ENCODE measurements around the gene RETREG2.

Gene RETREG2

DNA sequence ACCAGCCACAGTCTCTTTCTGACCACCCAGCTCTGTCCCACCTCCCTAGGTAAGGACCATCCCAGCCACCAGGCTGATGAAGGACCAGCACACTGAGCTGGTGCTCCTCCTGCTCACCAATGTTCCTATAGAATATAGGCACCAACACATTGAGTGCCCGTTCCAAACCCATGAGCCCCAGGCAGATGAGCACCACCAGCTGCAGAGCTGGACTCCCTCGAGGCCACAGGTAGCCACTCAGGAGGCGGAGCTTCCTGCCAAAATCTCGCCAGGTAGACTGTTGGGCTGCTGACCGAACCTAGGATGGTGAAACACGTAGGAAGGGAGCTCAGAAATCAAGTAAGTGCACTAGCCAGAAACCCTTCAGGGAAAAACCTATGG, 38.5 kb downstream of the RETREG2 start:
- no peak for DNase-seq

GRCh38 chr2:219218217-219218731, 40.2 kb downstream of the RETREG2 start:
- no peak for DNase-seq

DNA sequence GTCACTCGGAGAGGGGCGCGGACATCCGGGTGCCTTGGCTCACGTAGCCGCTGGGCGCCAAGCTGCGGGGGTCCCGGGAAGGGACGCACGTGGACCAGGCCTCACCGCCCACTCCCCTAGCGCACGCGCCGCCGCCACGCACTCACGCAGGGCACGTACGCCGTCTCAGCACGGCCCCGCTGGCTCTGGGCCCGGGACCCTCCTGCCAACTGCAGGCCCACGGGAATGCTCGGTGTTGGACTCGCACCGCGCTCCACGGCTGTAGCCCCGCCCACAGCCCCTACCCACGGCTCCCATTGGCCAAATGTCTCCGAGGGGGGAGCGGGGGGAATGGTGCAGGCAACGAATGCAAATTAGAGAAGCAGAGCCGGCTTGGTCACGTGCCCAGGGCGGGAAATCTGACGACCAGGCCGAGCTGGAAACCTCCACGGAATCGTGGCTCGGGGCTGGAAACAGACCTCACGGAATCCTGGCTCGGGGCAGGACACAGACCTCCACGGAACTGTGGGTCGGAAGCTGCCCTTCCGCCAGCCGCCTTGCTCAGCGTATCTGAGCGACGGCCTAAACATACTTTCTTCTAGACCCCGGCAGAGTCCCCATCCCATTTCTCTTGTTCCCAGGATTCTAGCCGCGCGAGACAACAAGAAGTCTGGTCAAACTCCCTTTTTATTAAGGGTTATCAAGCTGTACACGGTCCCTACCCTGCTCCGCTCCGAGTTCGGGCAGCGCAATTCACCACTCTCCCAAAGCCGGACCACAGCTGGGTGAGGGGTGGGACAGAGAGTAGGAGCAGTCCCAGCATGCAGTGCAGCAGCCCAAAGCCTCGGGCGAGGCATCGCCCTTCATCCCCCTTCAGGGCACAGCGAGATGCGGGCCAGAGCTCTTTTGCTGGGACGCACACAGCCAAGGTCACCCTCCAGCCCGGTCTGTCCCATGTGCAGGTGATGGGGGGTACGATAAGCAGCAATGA, 40.9 kb downstream of the RETREG2 start, which contains the start of gene ABCB6:
Gene ABCB6 (minus strand): TSS at position 227 of the 970 bp plus-strand sequence. CDS start 285 bp downstream, outside the sequence.
- peak; percentile 66 for DNase-seq

GRCh38 chr2:219219784-219220532, 41.9 kb downstream of the RETREG2 start:
- DNase-seq: no peak

DNA sequence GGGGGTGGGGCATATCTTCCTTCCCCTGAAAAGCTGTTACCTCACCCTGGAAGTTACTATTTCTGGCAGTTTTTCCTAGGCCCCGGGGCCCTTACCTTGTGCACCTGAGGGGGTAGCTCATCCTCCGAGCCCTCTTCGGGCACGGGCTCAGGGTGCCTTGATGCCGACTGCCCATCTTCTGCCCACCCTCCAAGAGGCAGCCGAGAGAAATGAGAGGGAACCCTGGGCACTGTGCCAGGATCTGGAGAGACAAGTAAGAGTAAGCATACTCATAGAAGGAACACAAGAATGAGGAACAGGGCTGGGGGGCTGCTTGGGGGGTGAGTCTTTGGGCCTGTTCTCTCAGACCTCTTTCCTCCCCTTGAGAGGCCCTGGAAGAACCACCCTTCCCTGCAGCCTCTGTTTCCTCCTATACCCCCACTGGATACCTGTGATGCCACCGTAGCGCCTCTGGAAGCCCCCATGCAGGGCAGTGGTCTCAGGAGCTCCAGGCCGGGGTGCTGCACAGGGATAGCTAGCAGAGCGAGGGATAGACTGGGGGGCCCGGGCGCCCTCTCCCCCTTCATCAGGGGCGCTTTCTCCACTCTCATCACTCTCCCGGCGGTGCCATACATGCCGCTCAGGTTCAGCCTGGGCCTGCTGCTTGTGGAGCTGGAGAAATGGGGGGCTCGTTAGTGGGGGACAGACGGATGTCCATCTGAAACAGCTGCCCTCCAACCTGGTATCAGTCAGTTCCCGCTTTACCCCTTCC, 42.8 kb downstream of the RETREG2 start:
- DNase-seq: no peak

GRCh38 chr2:219221957-219222518, 44.0 kb downstream of the RETREG2 start:
- no peak for DNase-seq

- DNase-seq: no peak
Observed at GRCh38 chr2:219223831-219224610, 45.9 kb downstream of the RETREG2 start.

DNA sequence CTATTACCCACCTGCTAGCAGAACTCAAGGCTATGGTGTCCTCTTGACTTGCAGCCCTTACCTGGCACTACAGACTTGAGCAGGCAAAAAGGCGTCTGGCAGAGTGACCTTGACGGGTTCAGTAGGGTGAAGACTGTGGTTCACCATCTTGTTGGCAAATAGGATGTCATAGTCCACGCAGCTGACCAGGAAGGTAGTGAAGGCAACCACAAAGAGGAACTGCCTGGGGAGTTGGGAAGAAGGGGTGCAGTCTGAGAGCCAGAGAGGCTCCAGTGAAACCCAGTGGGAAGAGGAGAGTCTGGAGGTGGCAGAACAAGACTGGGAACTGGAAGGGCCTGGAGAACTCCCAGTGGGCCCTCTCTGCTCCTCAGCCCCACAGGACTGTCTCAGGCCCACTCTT, 47.3 kb downstream of the RETREG2 start:
- no peak for DNase-seq

- no peak for DNase-seq
Observed at GRCh38 chr2:219228041-219228910, 50.2 kb downstream of the RETREG2 start.

DNA sequence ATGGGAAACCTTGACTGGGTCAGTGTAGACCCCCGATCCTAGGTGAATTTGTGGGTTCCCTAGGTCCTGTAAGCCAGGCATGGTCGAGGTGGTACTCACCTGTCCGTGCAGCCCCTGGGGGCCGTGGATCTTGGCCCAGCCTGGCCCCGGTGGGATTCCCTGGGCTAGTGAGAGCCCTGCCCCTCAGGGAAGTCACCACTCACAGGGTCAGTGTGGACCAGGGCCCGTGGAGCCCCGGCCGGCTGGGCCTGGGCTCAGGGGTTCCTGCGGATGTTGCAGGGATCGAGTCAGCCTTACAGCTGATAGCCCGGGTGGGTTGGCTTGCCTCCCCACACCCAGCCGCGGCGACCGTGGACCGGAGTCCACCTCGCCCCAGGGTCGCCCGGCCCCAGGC, 50.8 kb downstream of the RETREG2 start:
- DNase-seq: no peak

DNA sequence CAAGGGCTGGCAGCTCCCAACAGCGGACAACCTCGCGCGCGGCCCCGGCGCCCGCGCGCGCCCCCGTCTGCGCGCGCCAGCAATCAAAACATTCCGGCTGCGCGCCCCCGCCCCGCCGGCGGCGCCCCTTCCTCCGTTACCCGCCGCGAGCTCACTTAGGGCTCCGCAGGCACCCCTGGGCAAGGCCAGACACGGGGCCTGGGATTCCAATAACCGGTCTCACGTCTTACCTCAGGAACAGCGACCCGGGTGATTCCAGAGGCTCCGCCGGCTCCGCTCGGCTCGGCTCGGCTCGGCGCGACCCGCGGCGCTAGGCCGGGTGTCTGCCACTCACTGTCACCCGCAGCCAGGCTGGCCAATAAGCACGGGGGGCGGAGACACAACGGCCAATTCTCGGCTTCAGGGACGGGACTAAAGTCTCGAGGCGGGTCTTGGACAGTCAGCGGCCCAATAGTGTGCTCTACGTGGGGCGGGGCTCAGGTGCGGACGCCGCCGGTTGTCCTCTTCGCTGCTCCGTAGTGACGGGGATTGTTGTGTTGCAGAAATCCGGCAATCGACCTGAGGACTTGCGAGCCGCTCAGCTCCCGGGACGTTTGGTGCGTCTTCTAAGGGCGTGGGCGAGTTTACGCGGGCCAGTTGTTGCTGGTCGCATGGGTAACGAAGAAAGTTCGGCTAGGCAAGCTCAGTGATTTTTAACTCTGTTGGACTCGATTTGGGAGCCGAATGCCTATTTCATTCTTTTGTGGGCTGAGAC, 51.4 kb downstream of the RETREG2 start, which contains the start of the genes ANKZF1 and ATG9A:
Gene ANKZF1 (plus strand): TSS at position 502 of the 754 bp plus-strand sequence. CDS start 452 bp downstream, outside the sequence.
Gene ATG9A (minus strand): TSS at position 332 of the 754 bp plus-strand sequence. CDS start 1,612 bp downstream, outside the sequence.
- DNase-seq: peak; percentile 94

- DNase-seq: no peak
Observed at GRCh38 chr2:219230059-219230540, 52.0 kb downstream of the RETREG2 start.

- DNase-seq: no peak
Observed at GRCh38 chr2:219234331-219234730, 56.3 kb downstream of the RETREG2 start.

Measured in NCI-H1436 treated with DMSO at 0.1 percent for 48 hours (cell line).